HepG2 (cell line): ENCODE measurements around the gene CD4.

Source experiments
- ATF7-NPFF ChIP-seq: sonication (generic); formaldehyde crosslinking; IDR thresholded peaks from 2 replicates; pipeline ENCODE4 v1.8.1; 2023; ENCODE audit warnings: mild to moderate bottlenecking, low read depth, missing genetic modification reagents, moderate library complexity
- CENPT ChIP-seq: sonication (generic); formaldehyde crosslinking; IDR thresholded peaks from 2 replicates; pipeline ENCODE4 v1.8.0; 2022; ENCODE audit warnings: low read depth, mild to moderate bottlenecking, moderate library complexity, missing genetic modification reagents
- POLR2A ChIP-seq, 2 experiments: IDR thresholded peaks; 2 replicates each; pipeline ENCODE4 v1.6.1; 2011; ENCODE audit warnings: low read depth in 2 of 2, low read length in 2 of 2, mild to moderate bottlenecking in 1 of 2, moderate library complexity in 1 of 2; ENCODE audit not compliant: insufficient read depth in 1 of 2
- ZFP41 ChIP-seq: sonication (generic); formaldehyde crosslinking; IDR thresholded peaks from 2 replicates; pipeline ENCODE4 v1.4.0; 2020; ENCODE audit warnings: mild to moderate bottlenecking, missing genetic modification reagents, borderline replicate concordance
- ZNF274 ChIP-seq: sonication (generic); formaldehyde crosslinking; IDR thresholded peaks from 2 replicates; pipeline ENCODE4 v1.5.1; 2020; ENCODE audit warnings: mild to moderate bottlenecking, missing genetic modification reagents
- ZNF607 ChIP-seq: sonication (generic); formaldehyde crosslinking; IDR thresholded peaks from 2 replicates; pipeline ENCODE4 v1.5.1; 2020; ENCODE audit warnings: missing genetic modification reagents, mild to moderate bottlenecking, borderline replicate concordance
- TF ChIP-seq, protein P1 (sequence below): IDR thresholded peaks from 2 replicates; pipeline ENCODE4 v1.6.1; 2016; ENCODE audit warnings: low read depth, missing genetic modification reagents, missing compliant biosample characterization
- TF ChIP-seq, protein P2 (sequence below), 2 experiments: fragments of 450-650 bp in 1 of 2; sonication (generic) in 1 of 2; formaldehyde crosslinking in 1 of 2; IDR thresholded peaks; 2 replicates each; pipeline versions ENCODE4 v1.6.1 to v1.8.0; 2016 to 2022; ENCODE audit warnings: antibody characterized with exemption in 1 of 2, mild to moderate bottlenecking in 1 of 2, missing genetic modification reagents in 1 of 2
- TF ChIP-seq, protein P3 (sequence below): sonication (generic); formaldehyde crosslinking; IDR thresholded peaks from 2 replicates; pipeline ENCODE4 v1.4.0; 2020; ENCODE audit warnings: mild to moderate bottlenecking, missing genetic modification reagents

DNA sequence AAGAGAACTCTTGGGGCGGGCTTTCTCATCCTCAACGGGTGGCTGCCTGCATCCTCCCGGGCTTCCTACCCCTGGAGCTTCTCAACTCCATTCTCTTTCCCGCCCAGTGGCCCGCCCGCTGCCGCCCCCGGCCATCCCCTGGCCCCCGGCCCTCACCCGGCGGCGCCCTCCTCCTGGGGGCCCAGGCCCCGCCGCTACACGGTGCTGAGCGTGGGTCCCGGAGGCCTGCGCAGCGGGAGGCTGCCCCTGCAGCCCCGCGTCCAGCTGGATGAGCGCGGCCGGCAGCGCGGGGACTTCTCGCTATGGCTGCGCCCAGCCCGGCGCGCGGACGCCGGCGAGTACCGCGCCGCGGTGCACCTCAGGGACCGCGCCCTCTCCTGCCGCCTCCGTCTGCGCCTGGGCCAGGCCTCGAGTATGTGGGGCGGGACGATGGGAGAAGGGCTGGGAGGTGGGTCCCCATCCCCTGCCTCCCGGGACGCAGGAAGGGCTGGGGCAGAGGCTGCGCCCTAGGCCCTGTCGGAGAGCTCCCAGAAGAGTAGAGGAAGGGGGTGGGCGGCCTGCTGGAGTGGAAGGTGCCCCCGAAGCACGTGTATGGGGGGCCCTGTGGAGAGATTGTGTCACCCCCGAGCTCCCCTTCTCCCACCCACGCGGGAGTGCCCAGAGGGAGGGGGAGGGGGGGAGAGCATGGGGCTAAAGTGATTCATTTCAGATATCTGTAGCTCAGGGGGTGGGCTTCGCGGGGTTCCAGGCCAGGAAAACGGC lies 15.6 kb upstream of the CD4 start:
- TF ChIP-seq ZNF274 (CRISPR knock-in tag) (no peak), CENPT (CRISPR knock-in tag) (no peak), ATF7-NPFF (CRISPR knock-in tag) (no peak), ZFP41 (CRISPR knock-in tag) (no peak), POLR2A (IDR thresholded peaks at IDR 0.05; ENCODE audit: insufficient read depth in 1 of 2, low read depth in 2 of 2, low read length in 2 of 2) (no peak), ZNF607 (CRISPR knock-in tag) (no peak)
- TF ChIP-seq, protein P1, sequence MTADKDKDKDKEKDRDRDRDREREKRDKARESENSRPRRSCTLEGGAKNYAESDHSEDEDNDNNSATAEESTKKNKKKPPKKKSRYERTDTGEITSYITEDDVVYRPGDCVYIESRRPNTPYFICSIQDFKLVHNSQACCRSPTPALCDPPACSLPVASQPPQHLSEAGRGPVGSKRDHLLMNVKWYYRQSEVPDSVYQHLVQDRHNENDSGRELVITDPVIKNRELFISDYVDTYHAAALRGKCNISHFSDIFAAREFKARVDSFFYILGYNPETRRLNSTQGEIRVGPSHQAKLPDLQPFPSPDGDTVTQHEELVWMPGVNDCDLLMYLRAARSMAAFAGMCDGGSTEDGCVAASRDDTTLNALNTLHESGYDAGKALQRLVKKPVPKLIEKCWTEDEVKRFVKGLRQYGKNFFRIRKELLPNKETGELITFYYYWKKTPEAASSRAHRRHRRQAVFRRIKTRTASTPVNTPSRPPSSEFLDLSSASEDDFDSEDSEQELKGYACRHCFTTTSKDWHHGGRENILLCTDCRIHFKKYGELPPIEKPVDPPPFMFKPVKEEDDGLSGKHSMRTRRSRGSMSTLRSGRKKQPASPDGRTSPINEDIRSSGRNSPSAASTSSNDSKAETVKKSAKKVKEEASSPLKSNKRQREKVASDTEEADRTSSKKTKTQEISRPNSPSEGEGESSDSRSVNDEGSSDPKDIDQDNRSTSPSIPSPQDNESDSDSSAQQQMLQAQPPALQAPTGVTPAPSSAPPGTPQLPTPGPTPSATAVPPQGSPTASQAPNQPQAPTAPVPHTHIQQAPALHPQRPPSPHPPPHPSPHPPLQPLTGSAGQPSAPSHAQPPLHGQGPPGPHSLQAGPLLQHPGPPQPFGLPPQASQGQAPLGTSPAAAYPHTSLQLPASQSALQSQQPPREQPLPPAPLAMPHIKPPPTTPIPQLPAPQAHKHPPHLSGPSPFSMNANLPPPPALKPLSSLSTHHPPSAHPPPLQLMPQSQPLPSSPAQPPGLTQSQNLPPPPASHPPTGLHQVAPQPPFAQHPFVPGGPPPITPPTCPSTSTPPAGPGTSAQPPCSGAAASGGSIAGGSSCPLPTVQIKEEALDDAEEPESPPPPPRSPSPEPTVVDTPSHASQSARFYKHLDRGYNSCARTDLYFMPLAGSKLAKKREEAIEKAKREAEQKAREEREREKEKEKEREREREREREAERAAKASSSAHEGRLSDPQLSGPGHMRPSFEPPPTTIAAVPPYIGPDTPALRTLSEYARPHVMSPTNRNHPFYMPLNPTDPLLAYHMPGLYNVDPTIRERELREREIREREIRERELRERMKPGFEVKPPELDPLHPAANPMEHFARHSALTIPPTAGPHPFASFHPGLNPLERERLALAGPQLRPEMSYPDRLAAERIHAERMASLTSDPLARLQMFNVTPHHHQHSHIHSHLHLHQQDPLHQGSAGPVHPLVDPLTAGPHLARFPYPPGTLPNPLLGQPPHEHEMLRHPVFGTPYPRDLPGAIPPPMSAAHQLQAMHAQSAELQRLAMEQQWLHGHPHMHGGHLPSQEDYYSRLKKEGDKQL (CRISPR knock-in tag), result no peak
- TF ChIP-seq, protein P2, sequence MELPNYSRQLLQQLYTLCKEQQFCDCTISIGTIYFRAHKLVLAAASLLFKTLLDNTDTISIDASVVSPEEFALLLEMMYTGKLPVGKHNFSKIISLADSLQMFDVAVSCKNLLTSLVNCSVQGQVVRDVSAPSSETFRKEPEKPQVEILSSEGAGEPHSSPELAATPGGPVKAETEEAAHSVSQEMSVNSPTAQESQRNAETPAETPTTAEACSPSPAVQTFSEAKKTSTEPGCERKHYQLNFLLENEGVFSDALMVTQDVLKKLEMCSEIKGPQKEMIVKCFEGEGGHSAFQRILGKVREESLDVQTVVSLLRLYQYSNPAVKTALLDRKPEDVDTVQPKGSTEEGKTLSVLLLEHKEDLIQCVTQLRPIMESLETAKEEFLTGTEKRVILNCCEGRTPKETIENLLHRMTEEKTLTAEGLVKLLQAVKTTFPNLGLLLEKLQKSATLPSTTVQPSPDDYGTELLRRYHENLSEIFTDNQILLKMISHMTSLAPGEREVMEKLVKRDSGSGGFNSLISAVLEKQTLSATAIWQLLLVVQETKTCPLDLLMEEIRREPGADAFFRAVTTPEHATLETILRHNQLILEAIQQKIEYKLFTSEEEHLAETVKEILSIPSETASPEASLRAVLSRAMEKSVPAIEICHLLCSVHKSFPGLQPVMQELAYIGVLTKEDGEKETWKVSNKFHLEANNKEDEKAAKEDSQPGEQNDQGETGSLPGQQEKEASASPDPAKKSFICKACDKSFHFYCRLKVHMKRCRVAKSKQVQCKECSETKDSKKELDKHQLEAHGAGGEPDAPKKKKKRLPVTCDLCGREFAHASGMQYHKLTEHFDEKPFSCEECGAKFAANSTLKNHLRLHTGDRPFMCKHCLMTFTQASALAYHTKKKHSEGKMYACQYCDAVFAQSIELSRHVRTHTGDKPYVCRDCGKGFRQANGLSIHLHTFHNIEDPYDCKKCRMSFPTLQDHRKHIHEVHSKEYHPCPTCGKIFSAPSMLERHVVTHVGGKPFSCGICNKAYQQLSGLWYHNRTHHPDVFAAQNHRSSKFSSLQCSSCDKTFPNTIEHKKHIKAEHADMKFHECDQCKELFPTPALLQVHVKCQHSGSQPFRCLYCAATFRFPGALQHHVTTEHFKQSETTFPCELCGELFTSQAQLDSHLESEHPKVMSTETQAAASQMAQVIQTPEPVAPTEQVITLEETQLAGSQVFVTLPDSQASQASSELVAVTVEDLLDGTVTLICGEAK (IDR thresholded peaks at IDR 0.05), result no peak
- TF ChIP-seq, protein P2 (CRISPR knock-in tag; IDR thresholded peaks at IDR 0.05), result no peak
- TF ChIP-seq, protein P3, sequence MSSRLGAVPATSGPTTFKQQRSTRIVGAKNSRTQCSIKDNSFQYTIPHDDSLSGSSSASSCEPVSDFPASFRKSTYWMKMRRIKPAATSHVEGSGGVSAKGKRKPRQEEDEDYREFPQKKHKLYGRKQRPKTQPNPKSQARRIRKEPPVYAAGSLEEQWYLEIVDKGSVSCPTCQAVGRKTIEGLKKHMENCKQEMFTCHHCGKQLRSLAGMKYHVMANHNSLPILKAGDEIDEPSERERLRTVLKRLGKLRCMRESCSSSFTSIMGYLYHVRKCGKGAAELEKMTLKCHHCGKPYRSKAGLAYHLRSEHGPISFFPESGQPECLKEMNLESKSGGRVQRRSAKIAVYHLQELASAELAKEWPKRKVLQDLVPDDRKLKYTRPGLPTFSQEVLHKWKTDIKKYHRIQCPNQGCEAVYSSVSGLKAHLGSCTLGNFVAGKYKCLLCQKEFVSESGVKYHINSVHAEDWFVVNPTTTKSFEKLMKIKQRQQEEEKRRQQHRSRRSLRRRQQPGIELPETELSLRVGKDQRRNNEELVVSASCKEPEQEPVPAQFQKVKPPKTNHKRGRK (CRISPR knock-in tag), result no peak
